ENCODE measurements around the gene R3HDM4.
"Not testable (repeated sequence)": the region's sequence is repeated elsewhere in the genome, so short reads cannot be mapped to it uniquely, and the experiment has no call there.

Gene R3HDM4

DNA sequence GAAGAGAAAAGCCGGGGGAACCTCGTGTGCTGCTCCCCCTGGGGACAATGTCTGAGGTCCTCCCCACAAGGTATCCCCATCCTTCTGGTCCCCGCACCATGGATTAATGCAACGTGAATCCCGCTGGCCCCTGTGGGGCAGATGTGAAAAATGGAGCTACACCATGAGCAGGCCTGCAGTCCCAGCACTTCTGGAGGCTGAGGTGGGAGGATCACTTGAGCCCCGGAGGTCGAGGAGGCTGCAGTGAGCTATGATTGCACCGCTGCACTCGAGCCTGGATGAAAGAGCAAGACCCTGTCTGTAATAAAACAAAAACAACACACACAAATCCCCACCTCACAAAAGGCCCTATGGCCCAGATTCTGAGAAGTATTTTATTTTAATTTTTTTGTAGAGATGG, 54.7 kb downstream of the R3HDM4 start:
- DNase-seq (ENCODE audit: low read depth), result no peak

DNA sequence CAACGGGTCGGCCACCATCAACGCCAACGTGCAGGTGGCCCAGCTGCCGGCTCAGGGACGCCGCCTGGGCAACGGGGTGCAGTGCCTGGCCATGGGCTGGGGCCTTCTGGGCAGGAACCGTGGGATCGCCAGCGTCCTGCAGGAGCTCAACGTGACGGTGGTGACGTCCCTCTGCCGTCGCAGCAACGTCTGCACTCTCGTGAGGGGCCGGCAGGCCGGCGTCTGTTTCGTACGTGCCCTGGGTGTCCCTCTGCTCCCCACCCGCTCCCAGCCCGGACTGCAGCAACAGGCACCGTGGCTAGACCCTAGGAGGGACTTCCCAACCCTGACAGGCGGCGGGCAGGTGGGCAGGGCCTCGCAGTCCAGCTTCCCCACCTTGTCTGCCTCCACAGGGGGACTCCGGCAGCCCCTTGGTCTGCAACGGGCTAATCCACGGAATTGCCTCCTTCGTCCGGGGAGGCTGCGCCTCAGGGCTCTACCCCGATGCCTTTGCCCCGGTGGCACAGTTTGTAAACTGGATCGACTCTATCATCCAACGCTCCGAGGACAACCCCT, 57.4 kb downstream of the R3HDM4 start:
- DNase-seq (ENCODE audit: low read depth), result no peak

DNA sequence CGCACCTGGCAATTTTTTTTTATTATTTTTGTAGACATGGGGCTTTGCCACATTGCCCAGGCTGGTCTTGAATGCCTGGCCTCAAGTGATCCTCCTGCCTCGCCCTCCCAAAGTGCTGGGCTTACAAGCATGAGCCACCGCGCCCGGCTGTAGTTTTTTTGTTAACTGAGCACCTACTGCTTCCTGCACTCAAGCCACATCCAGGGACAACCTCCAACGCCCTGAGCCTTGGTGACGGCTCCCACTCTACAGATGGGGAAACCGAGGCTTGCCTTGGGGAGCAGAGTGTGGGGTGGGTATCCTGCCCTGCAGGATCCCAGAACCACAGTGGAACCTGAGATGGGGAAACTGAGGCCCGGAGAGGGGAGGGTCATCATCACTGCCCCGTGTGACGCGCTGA, 57.9 kb downstream of the R3HDM4 start:
- DNase-seq (ENCODE audit: low read depth), result no peak

DNA sequence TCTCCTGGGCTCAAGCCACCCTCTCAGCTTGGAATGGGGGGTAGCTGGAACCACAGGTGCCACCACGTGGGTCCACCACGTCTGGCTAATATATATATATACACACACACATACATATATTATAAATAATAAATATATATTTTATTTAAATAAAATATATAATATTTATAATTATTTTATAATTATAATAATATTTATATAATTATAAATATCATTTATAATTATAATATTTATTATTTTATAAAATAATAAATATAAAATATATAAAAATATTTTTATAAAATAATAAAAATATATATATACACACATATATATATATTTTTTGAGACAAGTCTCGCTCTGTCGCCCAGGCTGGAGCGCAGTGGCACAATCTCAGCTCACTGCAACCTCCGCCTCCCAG, 58.5 kb downstream of the R3HDM4 start:
- no peak for DNase-seq (ENCODE audit: low read depth)

DNA sequence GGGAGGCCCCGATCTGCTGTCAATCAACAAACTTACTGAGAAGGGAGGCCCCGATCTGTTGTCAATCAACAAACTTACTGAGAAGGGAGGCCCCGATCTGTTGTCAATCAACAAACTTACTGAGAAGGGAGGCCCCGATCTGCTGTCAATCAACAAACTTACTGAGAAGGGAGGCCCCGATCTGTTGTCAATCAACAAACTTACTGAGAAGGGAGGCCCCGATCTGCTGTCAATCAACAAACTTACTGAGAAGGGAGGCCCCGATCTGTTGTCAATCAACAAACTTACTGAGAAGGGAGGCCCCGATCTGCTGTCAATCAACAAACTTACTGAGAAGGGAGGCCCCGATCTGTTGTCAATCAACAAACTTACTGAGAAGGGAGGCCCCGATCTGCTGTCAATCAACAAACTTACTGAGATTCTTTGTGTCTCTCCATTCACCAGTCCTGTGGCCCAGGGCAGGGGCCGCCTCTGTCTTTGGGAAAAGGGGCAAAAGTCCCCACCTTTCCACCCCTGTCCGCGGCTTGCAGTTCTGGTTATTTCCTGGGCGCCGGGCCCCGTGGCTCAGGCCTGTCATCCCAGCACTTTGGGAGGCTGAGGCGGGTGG, 59.3 kb downstream of the R3HDM4 start:
- DNase-seq (ENCODE audit: low read depth), result not testable (repeated sequence)

DNA sequence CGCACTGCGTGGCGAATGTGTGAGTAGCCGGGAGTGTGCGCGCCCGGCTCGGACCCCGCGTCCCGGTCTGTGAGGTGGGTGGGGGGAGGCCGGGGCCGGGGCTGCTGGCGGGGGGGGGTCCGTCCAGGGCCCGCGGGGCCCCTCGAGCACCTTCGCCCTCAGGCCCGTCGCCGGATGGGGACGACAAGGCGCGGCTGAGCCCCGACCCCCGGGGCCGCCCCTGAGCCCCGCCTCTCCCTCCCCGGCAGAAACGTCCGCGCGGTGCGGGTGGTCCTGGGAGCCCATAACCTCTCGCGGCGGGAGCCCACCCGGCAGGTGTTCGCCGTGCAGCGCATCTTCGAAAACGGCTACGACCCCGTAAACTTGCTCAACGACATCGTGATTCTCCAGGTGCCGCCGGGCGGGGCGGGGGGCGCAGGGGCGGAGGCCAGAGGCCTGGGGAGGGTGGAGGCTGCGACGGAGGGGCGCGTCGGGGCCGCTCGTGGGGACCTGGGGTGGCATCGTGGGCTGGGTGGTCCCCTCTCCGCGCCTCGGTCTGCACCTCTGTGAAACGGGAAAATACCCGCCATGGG, 59.9 kb downstream of the R3HDM4 start:
- no peak for DNase-seq (ENCODE audit: low read depth)

DNA sequence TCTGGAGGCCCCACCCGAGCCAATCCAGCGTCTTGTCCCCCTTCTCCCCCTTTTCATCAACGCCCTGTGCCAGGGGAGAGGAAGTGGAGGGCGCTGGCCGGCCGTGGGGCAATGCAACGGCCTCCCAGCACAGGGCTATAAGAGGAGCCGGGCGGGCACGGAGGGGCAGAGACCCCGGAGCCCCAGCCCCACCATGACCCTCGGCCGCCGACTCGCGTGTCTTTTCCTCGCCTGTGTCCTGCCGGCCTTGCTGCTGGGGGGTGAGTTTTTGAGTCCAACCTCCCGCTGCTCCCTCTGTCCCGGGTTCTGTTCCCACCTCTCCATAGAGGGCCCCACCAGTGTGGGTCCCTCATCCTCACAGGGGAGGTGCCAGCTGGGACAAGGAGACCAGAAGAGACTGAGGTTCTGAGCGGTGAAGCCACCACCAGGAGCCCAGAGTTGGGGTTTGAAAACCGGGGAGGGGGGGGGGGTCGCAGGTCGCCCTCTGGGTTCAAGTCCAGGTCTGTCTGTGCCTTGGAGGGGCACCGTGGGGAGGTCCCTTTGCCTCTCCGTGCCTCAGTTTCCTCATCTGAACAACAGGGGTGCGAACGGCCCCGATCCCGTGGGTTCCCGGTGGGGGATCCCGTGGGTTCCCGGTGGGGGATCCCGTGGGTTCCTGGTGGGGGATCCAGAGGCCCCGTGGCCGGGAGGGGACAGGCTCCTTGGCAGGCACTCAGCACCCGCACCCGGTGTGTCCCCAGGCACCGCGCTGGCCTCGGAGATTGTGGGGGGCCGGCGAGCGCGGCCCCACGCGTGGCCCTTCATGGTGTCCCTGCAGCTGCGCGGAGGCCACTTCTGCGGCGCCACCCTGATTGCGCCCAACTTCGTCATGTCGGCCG, 60.6 kb downstream of the R3HDM4 start, which contains the start of gene ELANE:
ELANE (plus strand) TSS at position 168 of the 878 bp plus-strand sequence; CDS start at position 194, 26 bp downstream.
- no peak for DNase-seq (ENCODE audit: low read depth)

DNA sequence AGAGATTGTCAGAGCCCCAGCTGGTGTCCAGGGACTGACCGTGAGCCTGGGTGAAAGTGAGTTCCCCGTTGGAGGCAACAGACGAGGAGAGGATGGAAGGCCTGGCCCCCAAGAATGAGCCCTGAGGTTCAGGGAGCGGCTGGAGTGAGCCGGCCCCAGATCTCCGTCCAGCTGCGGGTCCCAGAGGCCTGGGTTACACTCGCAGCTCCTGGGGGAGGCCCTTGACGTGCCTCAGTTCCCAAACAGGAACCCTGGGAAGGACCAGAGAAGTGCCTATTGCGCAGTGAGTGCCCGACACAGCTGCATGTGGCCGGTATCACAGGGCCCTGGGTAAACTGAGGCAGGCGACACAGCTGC, 62.1 kb downstream of the R3HDM4 start:
- no peak for DNase-seq (ENCODE audit: low read depth)

DNA sequence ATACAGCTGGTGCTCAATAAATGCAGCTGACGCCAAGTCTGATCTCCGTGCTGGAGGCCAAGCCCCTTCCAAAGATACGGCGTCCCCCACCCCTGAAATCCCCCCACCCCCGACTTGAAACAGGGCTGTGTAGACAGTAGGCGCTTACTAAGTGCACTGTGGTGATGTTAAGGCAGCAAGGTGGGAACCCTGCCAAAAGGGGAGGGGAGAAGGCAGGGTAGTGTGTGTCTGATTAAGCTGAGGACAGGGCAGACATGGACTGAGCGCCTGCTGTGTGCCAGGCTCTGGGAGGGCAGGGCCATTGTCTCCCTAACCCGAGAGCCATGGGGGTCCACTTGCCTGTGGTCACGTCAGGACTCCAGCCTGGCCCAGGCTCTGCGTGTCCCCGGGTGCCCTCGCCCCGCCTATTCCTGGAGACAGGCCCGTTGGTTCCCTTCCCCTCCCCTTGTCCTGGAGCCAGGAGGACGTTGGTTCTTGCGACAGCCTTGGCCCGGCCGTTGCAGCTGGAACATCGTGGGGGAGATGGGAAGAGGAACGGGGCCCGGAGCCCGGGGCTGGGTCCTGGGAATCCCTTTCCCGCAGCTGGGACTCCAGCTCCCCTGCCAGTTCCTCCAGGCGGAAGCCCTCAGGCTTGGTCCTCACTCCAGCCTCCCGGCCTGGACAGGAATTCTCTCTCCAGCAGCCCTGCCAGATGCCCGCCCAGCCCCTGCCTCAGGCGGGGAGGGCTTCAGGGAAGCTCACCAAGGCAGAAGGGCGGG, 62.6 kb downstream of the R3HDM4 start:
- no peak for DNase-seq (ENCODE audit: low read depth)

DNA sequence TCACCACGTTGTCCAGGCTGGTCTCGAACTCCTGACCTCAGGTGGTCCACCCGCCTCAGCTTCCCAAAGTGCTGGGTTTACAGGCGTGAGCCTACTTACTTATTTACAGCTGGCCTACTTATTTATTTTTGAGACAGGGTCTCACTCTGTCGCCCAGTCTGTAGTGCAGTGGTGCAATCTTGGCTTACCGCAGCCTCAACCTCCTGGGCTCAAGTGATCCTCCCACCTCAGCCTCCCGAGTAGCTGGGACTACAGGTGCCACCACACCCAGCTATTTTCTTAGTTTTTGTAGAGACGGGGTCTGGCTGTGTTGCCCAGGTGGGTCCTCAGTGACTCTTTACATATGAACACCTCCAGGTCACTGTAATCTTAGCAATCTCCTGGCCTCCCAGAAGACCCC, 63.8 kb downstream of the R3HDM4 start:
- DNase-seq (ENCODE audit: low read depth), result not testable (repeated sequence)

DNA sequence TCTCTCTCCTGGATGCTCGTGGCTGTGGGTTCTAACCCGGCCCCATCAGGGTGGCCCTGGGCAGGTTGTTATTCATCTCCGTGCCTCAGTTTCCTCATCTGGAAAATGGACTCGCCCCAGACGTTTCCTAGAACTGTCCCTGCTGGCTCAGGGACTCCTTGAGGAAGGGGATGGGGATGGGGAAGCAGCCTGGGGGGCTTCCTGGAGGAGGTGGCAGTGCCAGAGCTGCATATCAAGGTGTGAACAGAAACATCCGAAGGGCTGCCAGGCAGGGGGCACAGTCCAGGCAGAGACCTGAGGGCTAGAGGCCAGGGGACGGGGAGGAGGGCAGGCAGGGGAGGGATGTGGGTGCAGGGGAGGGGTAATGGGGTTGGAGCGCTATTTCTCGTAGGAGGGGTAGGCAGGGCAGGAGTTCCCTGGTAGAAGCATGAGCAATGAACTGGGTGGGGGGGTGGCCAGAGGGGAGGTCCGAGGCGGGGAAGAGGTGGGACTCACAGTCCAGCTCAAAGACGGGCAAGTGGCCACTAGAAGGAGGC, 64.6 kb downstream of the R3HDM4 start:
- DNase-seq (ENCODE audit: low read depth), result no peak

Measured in activated T-helper 1 cell treated with Interleukin-2 at 50 U/mL for 16 hours (primary cell).